Liver (tissue), 9 donors: ENCODE results near the gene USP35. TPM values are rescaled to one million over a fixed set of nuclear protein-coding genes. Genes with fewer than 3 reads are reported as not detected.

ENCODE experiments used
- DNase-seq: peaks from one replicate; pipeline ENCODE4 v3.0.0-alpha.2; 2017; ENCODE audit warnings: low spot score
- H3K27ac ChIP-seq, 2 donors: one replicate each; pipeline ENCODE4 v1.7.0; 2013; ENCODE audit warnings: inconsistent platforms in 2 of 2, low read length in 2 of 2, control low read depth in 1 of 2, low read depth in 1 of 2, mild to moderate bottlenecking in 1 of 2
- H3K27me3 ChIP-seq, 4 donors: one replicate each; pipeline versions ENCODE4 v1.6.1 to v1.7.0; 2013; ENCODE audit warnings: low read length in 3 of 4, inconsistent platforms in 1 of 4, mild to moderate bottlenecking in 1 of 4, moderate library complexity in 1 of 4; ENCODE audit not compliant: control insufficient read depth in 4 of 4, insufficient read depth in 4 of 4
- H3K36me3 ChIP-seq, 4 donors: one replicate each; pipeline versions ENCODE4 v1.6.1 to v1.7.0; 2013; ENCODE audit warnings: low read length in 3 of 4, mild to moderate bottlenecking in 3 of 4, low read depth in 1 of 4, moderate library complexity in 1 of 4; ENCODE audit not compliant: control insufficient read depth in 4 of 4, insufficient read depth in 3 of 4
- H3K4me1 ChIP-seq, 4 donors: one replicate each; pipeline versions ENCODE4 v1.6.1 to v1.7.0; 2013; ENCODE audit warnings: low read length in 3 of 4, mild to moderate bottlenecking in 3 of 4, moderate library complexity in 1 of 4; ENCODE audit not compliant: control insufficient read depth in 4 of 4, insufficient read depth in 4 of 4
- H3K4me3 ChIP-seq, 3 donors: one replicate each; pipeline versions ENCODE4 v1.6.1 to v1.7.0; 2013; ENCODE audit warnings: low read length in 3 of 3, control low read depth in 1 of 3, low read depth in 1 of 3, mild to moderate bottlenecking in 1 of 3
- H3K9ac ChIP-seq, 2 donors: one replicate each; pipeline ENCODE4 v1.7.0; 2013; ENCODE audit warnings: low read length in 2 of 2, mild to moderate bottlenecking in 2 of 2, moderate library complexity in 2 of 2, control low read depth in 1 of 2, low read depth in 1 of 2
- H3K9me3 ChIP-seq, 4 donors: one replicate each; pipeline versions ENCODE4 v1.6.1 to v1.7.0; 2013; ENCODE audit warnings: low read length in 3 of 4; ENCODE audit not compliant: control insufficient read depth in 4 of 4
- ATF3 ChIP-seq: IDR thresholded peaks from 2 replicates; pipeline ENCODE4 v1.6.1; 2016; ENCODE audit warnings: antibody characterized with exemption
- CTCF ChIP-seq: fragments of 150-350 bp; IDR thresholded peaks from 2 replicates; pipeline ENCODE4 v1.5.1; 2017; ENCODE audit warnings: improper control_type of control experiment, low read depth, low read length; ENCODE audit not compliant: missing input control
- EGR1 ChIP-seq, 2 donors: IDR thresholded peaks; 2 replicates each; pipeline ENCODE4 v1.6.1; 2016 to 2018; ENCODE audit warnings: antibody characterized with exemption in 2 of 2, low read depth in 2 of 2
- FOXA1 ChIP-seq: IDR thresholded peaks from 2 replicates; pipeline ENCODE4 v1.6.1; 2016; ENCODE audit warnings: antibody characterized with exemption
- FOXA2 ChIP-seq: IDR thresholded peaks from 2 replicates; pipeline ENCODE4 v1.6.1; 2016; ENCODE audit warnings: antibody characterized with exemption
- GABPA ChIP-seq, 2 donors: IDR thresholded peaks in 1 of 2; conservative IDR thresholded peaks in 1 of 2; 2 replicates each; pipeline ENCODE4 v1.6.1; 2016; ENCODE audit warnings: antibody characterized with exemption in 2 of 2, mild to moderate bottlenecking in 1 of 2, moderate library complexity in 1 of 2
- HNF4G ChIP-seq: IDR thresholded peaks from 2 replicates; pipeline ENCODE4 v1.6.1; 2016; ENCODE audit warnings: antibody characterized with exemption
- JUND ChIP-seq, 2 donors: IDR thresholded peaks; 2 replicates each; pipeline ENCODE4 v1.6.1; 2016; ENCODE audit warnings: antibody characterized with exemption in 2 of 2
- MAX ChIP-seq: IDR thresholded peaks from 2 replicates; pipeline ENCODE4 v1.6.1; 2016; ENCODE audit warnings: antibody characterized with exemption
- NR2F2 ChIP-seq: IDR thresholded peaks from 2 replicates; pipeline ENCODE4 v1.6.1; 2016; ENCODE audit warnings: antibody characterized with exemption
- RAD21 ChIP-seq, 2 donors: IDR thresholded peaks; 2 replicates each; pipeline ENCODE4 v1.6.1; 2016; ENCODE audit warnings: antibody characterized with exemption in 2 of 2, mild to moderate bottlenecking in 2 of 2
- REST ChIP-seq: IDR thresholded peaks from 2 replicates; pipeline ENCODE4 v1.6.1; 2016; ENCODE audit warnings: antibody characterized with exemption, mild to moderate bottlenecking
- SP1 ChIP-seq: IDR thresholded peaks from 2 replicates; pipeline ENCODE4 v1.6.1; 2018; ENCODE audit warnings: antibody characterized with exemption, mild to moderate bottlenecking
- TAF1 ChIP-seq: conservative IDR thresholded peaks from 2 replicates; pipeline ENCODE4 v1.6.1; 2016; ENCODE audit warnings: antibody characterized with exemption, mild to moderate bottlenecking
- YY1 ChIP-seq: IDR thresholded peaks from 2 replicates; pipeline ENCODE4 v1.6.1; 2016; ENCODE audit warnings: antibody characterized with exemption, mild to moderate bottlenecking
- ZBTB33 ChIP-seq: IDR thresholded peaks from 2 replicates; pipeline ENCODE4 v1.6.1; 2016; ENCODE audit warnings: antibody characterized with exemption
- WGBS: extraction: QIAGEN DNeasy Blood & Tissue Kit; methylation state at CpG from one replicate; pipeline ENCODE4 v1.1.7; 2013; 5-methylcytosine and 5-hydroxymethylcytosine counted together
- polyA plus RNA-seq, 2 donors: library from polyadenylated mRNA; stranded (reverse) in 1 of 2; unstranded in 1 of 2; fragments of 200-250 nt in 1 of 2; fragments of >200 nt in 1 of 2; fragmentation: Nextera tagmentation in 1 of 2; extraction: Ambion mirVana in 1 of 2; gene quantifications; one replicate each; pipeline versions ENCODE4 v1.2.1 to v1.2.3, GENCODE V29; 2013 to 2015
- total RNA-seq, 2 donors: library from RNA; depleted of rRNA; stranded (reverse); fragments of >200 nt; gene quantifications; one replicate each; pipeline ENCODE4 v1.2.3, GENCODE V29; 2014
- donor health status: healthy.
- donor health status: healthy.
- donor health status: healthy.
- donor health status: healthy.
- donor health status: healthy.

The USP35 gene
- total and polyA plus RNA-seq, 4 donors, result 2.3 to 11.0 (median 4.8) TPM

- Histone ChIP-seq H3K36me3 (peaks cover 0 to 2% (median under 1%) of the 10 kb centered on the region in 4 donors), H3K27me3 (no peaks in the 10 kb centered on the region), H3K4me3 (no peak overlapping the region), H3K27ac (peak overlapping the region; percentile 63 to 69), H3K9me3 (no peaks in the 10 kb centered on the region), H3K9ac (peak overlapping the region in 1 of 2 donors; percentile 39), H3K4me1 (peaks cover 11 to 43% (median 32%) of the 10 kb centered on the region in 4 donors)
- TF ChIP-seq ZBTB33 (no peak), GABPA (IDR thresholded peaks at IDR 0.05 in 1 of 2, conservative IDR thresholded peaks at IDR 0.05 in 1 of 2) (no peak), FOXA1 (no peak), ATF3 (no peak), SP1 (no peak), TAF1 (no peak), NR2F2 (no peak), EGR1 (IDR thresholded peaks at IDR 0.05; ENCODE audit: low read depth in 2 of 2) (no peak), FOXA2 (no peak), MAX (no peak), REST (no peak), JUND (IDR thresholded peaks at IDR 0.05) (no peak), CTCF (no peak), HNF4G (no peak), RAD21 (IDR thresholded peaks at IDR 0.05) (no peak), YY1 (no peak)
- DNase-seq, result no peak
- WGBS, result 93% methylated on average over 4 of the region's 4 CpGs
Measured at GRCh38 chr11:78192911-78193351, 4.2 kb downstream of the USP35 start.

- no peak overlapping the region for H3K27ac ChIP-seq
- H3K27me3 ChIP-seq, result no peaks in the 10 kb centered on the region
- no peak overlapping the region for H3K9ac ChIP-seq
- peaks cover 11 to 40% (median 32%) of the 10 kb centered on the region in 4 donors for H3K4me1 ChIP-seq
- H3K4me3 ChIP-seq, result no peak overlapping the region
- H3K36me3 ChIP-seq, result peaks cover 0 to 7% (median under 1%) of the 10 kb centered on the region in 4 donors
- H3K9me3 ChIP-seq, result no peaks in the 10 kb centered on the region
- DNase-seq, result no peak
- 94% methylated on average over 8 of the region's 8 CpGs for WGBS
- TF ChIP-seq HNF4G, result no peak
- TF ChIP-seq FOXA1, result no peak
- no peak for TF ChIP-seq EGR1 (IDR thresholded peaks at IDR 0.05; ENCODE audit: low read depth in 2 of 2)
- TF ChIP-seq MAX, result no peak
- TF ChIP-seq RAD21 (IDR thresholded peaks at IDR 0.05), result no peak
- no peak for TF ChIP-seq ZBTB33
- TF ChIP-seq FOXA2, result no peak
- no peak for TF ChIP-seq CTCF
Measured at GRCh38 chr11:78193806-78194205, 5.1 kb downstream of the USP35 start.
